DMS53 treated with DMSO at 0.1 percent for 48 hours (cell line): ENCODE results near the gene GALNT14.

Experiments
- DNase-seq: peaks from one replicate; lab custom pipeline; 2025; ENCODE audit not compliant: unreplicated experiment; lab: John Stamatoyannopoulos, UW

The GALNT14 gene

DNA sequence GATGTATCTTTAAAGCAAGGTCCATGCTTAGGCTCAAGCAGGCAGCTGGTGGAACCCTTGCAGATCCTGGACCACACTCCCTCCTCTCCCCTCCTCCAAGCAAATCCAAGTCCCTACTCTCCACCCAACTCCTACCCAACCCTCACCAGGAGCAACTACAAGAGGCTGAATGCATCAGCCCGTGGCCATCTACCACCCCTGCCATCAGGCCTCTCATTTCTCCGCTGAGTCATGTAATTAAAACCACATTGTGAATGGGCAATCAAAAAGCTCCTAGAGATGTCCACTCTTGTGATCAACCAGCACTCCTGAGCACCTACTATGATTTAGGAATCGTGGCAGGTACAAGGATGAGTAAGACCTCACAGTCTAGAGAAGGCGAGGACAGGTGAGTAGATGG, 188.8 kb downstream of the GALNT14 start:
- DNase-seq, result no peak

DNA sequence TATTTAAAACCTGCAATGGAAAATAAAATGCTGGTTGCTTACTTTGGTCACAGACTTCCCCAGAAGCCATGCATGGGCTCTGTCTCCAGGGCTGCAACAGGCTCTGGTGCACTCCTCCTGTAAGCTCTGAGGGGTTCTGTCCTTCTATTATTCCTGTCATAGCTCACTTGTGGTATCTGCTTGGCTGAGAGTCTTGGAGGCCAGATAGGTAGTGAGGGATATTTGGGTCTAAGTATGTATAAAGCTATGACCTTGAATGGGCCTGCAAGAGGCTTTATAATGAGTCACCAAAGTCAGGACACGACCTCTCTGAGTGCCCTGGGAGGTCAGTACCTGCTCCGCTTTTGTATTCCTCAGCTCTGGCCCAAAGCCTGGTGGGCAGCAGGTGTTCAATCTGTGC, 189.4 kb downstream of the GALNT14 start:
- DNase-seq, result no peak

DNA sequence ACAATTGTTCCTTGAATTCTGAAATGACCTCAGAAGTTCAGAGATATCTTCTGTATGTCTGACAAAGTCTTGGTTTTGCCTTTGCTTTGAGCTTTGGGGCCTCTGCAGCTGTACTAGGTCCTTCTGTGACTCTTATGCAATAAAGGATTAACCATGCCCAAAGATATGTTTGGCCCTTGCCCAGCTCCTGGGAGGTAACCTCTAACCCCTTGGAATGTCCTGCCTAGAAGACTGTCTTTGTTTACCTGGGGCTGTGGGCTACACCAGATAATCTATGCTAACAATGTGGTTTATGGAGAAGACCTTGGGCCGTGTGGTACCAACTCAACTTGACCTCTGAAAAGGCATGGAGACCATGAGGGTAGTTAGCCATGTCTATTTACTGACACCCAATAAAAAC, 190.1 kb downstream of the GALNT14 start:
- no peak for DNase-seq

GRCh38 chr2:30947686-30948085, 190.6 kb downstream of the GALNT14 start:
- DNase-seq, result no peak

DNA sequence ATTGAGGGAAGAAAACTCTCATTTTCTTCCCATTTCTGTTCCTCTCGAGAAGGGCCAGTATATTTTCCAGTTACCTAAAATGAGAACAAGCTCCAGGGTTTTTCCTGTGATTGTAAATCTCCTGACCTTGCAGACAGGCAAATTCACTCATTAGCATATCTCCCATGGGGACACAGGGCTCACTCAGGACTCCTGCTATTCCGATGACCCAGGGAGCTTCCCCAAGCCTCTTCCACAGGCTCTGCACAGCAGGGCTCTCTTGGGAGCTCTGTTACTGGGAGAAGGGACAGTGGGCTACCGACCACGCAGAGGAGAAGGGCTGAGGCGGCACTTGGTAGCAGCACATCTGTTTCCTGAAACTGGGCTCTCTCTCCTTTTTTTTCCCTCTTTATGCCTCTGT, 195.8 kb downstream of the GALNT14 start:
- DNase-seq, result no peak

GRCh38 chr2:30940839-30941238, 197.4 kb downstream of the GALNT14 start:
- DNase-seq, result no peak

DNA sequence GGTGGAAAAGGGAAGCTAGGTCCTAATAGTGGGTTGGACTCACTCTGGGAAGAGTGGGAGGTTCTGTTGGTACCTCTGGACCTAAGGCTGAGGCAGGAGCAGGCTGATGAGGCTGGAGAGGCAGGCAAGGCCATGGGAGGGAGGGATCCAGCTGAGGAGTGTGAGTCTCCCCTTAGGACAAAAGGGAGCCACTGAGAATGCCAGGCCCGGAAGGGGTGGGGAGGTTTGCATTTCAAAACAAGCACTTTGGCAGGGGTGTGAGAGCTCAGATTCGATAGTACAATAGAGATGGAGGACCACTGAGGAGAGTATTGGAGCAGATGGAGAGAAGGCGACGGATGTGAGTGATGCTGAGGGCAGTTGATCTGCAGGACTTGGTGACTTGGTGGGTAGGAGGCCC, 198.9 kb downstream of the GALNT14 start:
- no peak for DNase-seq

- DNase-seq, result no peak
Measured at GRCh38 chr2:30938196-30938595, 200.0 kb downstream of the GALNT14 start.

- no peak for DNase-seq
Measured at GRCh38 chr2:30936977-30937376, 201.3 kb downstream of the GALNT14 start.

- no peak for DNase-seq
Measured at GRCh38 chr2:30935795-30936194, 202.4 kb downstream of the GALNT14 start.

GRCh38 chr2:30934066-30934465, 204.2 kb downstream of the GALNT14 start:
- no peak for DNase-seq

- no peak for DNase-seq
Measured at GRCh38 chr2:30933496-30933895, 204.7 kb downstream of the GALNT14 start.

- no peak for DNase-seq
Measured at GRCh38 chr2:30932870-30933269, 205.4 kb downstream of the GALNT14 start.

DNA sequence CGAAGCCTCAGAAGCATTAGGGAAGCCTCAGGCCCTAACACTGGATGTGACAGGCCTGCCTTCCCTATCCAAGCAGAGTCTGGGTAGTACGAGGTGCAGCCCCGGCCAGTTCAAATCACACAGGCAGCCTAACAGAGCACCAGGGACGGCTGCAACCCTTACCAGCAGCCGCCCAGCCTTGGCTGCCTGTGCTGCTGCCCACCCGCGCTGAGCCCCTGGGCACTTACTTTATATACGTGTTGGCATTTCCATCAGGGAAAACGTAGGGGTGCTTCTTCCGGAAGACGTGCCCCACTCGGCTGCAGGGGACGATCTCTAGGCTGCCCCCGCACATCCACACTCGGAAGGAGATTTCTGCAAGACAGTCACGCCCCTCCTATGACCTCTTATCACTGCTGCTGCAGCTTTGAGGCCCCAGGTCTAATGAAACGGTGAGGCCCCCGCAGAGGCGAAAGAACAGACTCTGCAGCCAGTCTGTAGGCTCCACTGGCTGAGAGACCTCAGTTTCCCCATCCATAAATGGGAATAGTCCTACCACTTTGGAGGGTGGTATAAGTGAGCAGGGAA, 206.3 kb downstream of the GALNT14 start:
- no peak for DNase-seq

GRCh38 chr2:30930716-30931115, 207.5 kb downstream of the GALNT14 start:
- DNase-seq, result no peak

DNA sequence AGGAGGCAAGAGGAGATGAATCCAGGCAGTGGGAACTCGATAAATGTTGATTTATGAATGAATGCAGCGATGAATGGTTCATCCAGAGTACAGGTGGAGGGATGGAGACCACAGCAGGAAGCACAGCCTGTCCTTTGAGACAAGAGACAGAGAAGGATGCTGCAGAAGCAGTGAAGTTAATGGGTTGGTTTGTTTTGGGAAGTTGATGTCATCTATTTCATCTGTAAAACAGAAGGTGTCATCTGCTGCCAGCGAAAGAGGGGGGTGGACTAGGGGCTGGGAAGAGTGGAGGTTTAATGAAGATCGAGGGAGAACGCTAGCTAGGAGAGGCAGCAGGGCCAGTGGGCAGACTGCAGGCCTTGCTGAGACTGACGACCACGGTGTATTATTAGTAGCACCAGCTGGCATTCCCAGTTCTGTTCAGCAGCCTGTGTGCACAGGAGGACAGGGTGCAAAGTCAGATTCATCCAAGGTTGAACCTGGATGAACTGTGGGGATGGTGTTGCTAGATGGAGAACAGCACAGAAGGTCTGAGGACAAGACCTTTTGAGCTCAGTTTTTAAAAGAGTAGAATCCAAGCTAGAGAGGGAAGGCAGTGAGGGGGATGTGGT, 210.7 kb downstream of the GALNT14 start:
- no peak for DNase-seq

DNA sequence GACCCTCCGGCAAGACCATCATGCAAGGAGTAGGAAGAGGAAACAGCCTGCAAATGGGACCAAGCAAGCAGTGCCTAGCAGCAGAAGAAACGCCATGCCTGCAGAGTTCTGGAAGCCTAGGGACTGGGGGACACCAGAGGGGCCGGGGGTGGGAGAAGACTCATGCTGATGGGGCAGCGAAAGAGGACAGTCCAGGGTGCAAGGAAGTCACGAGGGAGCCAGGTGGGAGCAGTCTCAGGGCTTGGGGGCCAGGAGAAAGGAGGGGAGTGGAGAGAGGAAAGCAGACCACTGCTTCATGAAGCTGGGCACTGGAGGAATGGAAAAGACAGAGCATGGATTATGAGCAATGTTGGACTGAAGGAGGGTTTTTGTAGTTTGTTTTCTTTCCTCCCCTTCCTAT, 211.6 kb downstream of the GALNT14 start:
- DNase-seq, result no peak

DNA sequence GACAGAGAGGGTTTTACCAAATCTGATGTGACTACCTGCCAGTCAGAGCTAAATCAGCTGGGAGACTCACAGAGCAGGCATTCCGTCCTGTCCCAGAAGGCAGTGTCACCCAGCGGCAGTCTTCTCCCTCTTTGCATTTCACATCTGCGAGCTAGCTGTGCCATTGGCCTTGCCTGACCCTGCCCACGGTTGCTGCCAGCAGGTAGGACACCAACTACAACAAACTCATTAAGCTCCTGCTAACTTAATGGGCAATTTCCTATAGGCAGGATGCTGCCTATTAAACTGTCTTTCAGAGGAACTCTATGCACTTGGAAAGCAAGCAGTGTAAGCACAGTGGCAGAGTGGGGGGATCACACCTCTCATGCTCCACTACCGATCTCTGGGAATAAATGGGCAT, 214.6 kb downstream of the GALNT14 start:
- no peak for DNase-seq

- DNase-seq, result no peak
Measured at GRCh38 chr2:30920511-30920910, 217.7 kb downstream of the GALNT14 start.

DNA sequence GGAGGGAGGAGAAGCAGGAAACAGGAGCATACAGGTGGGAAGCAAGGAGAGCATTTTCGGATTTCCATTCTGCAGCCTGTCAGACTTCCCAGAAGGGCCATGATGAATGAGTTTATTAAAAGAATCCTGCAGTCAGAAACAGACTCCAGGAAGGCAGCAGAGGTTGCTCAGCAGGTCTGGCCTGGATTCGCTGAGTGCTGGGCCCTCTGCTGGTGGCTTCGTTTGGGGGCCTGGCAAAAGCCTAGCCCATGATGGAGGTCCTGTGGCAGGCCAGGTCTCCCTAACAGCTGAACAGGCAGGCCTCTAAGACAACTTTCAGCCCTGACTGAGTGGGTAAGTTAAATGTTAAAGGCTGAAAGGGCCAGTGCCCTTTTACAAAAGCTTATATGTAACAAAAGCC, 222.8 kb downstream of the GALNT14 start:
- no peak for DNase-seq

- no peak for DNase-seq
Measured at GRCh38 chr2:30914456-30914855, 223.8 kb downstream of the GALNT14 start.

DNA sequence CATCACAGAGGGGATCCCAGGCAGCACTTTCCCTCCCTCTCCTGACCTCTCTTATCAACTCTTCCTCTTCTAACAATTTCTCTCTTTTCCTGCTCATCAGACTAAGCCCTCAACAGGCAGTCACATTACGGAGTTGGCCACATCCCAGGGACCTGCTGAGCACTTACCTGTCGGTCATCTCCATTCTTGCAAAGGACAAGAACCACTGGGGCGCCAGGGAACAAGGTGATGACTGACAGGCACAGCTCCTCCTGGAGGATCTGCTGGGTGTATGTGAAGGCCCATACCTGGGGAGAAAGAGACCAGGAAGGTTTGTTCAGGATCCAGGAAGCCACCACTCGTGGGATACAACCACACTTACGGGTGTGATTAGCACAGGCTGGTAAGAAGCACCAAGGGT, 226.2 kb downstream of the GALNT14 start:
- no peak for DNase-seq

- DNase-seq, result no peak
Measured at GRCh38 chr2:30911327-30911726, 226.9 kb downstream of the GALNT14 start.
